ENCODE measurements around the gene PLEKHG7. TPM values are rescaled to one million over a fixed set of nuclear protein-coding genes. Genes with fewer than 3 reads are reported as not detected.

The PLEKHG7 gene
- total and polyA plus RNA-seq, 10 of the 15 experiments (the other 5 are each of a cell fraction or from before 2014, with no cell fraction given), result 0.16 to 1.3 (median 0.65) TPM; not detected in 1

- TF ChIP-seq, protein P1, sequence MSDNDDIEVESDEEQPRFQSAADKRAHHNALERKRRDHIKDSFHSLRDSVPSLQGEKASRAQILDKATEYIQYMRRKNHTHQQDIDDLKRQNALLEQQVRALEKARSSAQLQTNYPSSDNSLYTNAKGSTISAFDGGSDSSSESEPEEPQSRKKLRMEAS (IDR thresholded peaks at IDR 0.05; ENCODE audit: low read depth, low read length), result no peak
- TF ChIP-seq RBBP5 (conservative IDR thresholded peaks at IDR 0.05), result no peak
- no peak for TF ChIP-seq FOXK2 (IDR thresholded peaks at IDR 0.05)
- no peak for TF ChIP-seq KAT2A (conservative IDR thresholded peaks at IDR 0.05; ENCODE audit: control insufficient read depth, low read depth, low read length)
- TF ChIP-seq, protein P2, sequence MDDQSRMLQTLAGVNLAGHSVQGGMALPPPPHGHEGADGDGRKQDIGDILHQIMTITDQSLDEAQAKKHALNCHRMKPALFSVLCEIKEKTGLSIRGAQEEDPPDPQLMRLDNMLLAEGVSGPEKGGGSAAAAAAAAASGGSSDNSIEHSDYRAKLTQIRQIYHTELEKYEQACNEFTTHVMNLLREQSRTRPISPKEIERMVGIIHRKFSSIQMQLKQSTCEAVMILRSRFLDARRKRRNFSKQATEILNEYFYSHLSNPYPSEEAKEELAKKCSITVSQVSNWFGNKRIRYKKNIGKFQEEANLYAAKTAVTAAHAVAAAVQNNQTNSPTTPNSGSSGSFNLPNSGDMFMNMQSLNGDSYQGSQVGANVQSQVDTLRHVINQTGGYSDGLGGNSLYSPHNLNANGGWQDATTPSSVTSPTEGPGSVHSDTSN (IDR thresholded peaks at IDR 0.05; ENCODE audit: insufficient replicate concordance, low read depth, low read length), result no peak
- no peak for TF ChIP-seq TCF12 (IDR thresholded peaks at IDR 0.05; ENCODE audit: low read depth, low read length)
- no peak for TF ChIP-seq YBX1 (IDR thresholded peaks at IDR 0.05)
- no peak for TF ChIP-seq RELA (IDR thresholded peaks at IDR 0.05; ENCODE audit: borderline replicate concordance, partially characterized antibody)
- TF ChIP-seq, protein P3, sequence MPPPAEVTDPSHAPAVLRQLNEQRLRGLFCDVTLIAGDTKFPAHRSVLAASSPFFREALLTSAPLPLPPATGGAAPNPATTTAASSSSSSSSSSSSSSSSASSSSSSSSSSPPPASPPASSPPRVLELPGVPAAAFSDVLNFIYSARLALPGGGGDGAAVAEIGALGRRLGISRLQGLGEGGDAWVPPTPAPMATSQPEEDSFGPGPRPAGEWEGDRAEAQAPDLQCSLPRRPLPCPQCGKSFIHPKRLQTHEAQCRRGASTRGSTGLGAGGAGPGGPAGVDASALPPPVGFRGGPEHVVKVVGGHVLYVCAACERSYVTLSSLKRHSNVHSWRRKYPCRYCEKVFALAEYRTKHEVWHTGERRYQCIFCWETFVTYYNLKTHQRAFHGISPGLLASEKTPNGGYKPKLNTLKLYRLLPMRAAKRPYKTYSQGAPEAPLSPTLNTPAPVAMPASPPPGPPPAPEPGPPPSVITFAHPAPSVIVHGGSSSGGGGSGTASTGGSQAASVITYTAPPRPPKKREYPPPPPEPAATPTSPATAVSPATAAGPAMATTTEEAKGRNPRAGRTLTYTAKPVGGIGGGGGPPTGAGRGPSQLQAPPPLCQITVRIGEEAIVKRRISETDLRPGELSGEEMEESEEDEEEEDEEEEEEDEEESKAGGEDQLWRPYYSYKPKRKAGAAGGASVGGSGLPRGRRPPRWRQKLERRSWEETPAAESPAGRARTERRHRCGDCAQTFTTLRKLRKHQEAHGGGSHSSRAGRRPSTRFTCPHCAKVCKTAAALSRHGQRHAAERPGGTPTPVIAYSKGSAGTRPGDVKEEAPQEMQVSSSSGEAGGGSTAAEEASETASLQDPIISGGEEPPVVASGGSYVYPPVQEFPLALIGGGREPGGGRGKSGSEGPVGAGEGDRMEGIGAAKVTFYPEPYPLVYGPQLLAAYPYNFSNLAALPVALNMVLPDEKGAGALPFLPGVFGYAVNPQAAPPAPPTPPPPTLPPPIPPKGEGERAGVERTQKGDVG (CRISPR knock-in tag; IDR thresholded peaks at IDR 0.05), result no peak
- TF ChIP-seq NFYA (IDR thresholded peaks at IDR 0.05; ENCODE audit: borderline replicate concordance, low read depth, low read length), result no peak
- TF ChIP-seq POLR2AphosphoS5 (IDR thresholded peaks at IDR 0.05; ENCODE audit: low read length), result no peak
- no peaks in the 10 kb centered on the region for H4K20me1 ChIP-seq (ENCODE audit: control insufficient read depth, insufficient read depth)
- no peak overlapping the region for H3K27ac ChIP-seq (ENCODE audit: control insufficient read depth, insufficient read depth)
- ATAC-seq, result no peak
- 86% methylated on average over 8 of the region's 8 CpGs for WGBS (ENCODE audit: insufficient coverage, insufficient replicate concordance, low lambda C conversion rate, missing lambda C conversion rate)
- H3K27me3 ChIP-seq (replicated peaks in 1 of 2; ENCODE audit: control insufficient read depth in 2 of 2, insufficient read depth in 2 of 2, low read length in 1 of 2), result no peaks in the 10 kb centered on the region
- SMC1A ChIA-PET (ENCODE audit: uncharacterized antibody, unreplicated experiment), result interaction anchor here (0.8 to 1.0 kb wide), 2 partner anchors 33 to 152 kb away, joined by 3 read pairs; no protein-coding TSS in a partner anchor
- H3K9me3 ChIP-seq (replicated peaks; ENCODE audit: control insufficient read depth, insufficient read depth, low read length), result peaks cover 2% of the 10 kb centered on the region
- H2AFZ ChIP-seq (ENCODE audit: control insufficient read depth, low read depth, low read length), result no peak overlapping the region
- H3K4me2 ChIP-seq (ENCODE audit: control insufficient read depth, insufficient read depth), result no peak overlapping the region
- in situ Hi-C loops (cut with MboI) (no loop called here), intact Hi-C loops (cut with micrococcal nuclease; ENCODE audit: unreplicated experiment) (no loop called here)
- no peak overlapping the region for H3K9ac ChIP-seq (ENCODE audit: control insufficient read depth, insufficient read depth, low read length)
- no peak overlapping the region for H3K4me3 ChIP-seq
- no peaks in the 10 kb centered on the region for H3K79me2 ChIP-seq (ENCODE audit: control insufficient read depth, insufficient read depth, low read length)
- CTCF ChIA-PET, result interaction anchor here (0.6 to 1.0 kb wide), 2 partner anchors 97 to 112 kb away, joined by 3 read pairs; no protein-coding TSS in a partner anchor
- POLR2A ChIA-PET, result interaction anchor here (0.6 kb wide), 1 partner anchor 162 kb away, joined by 7 read pairs; no protein-coding TSS in a partner anchor
- no peak for DNase-seq (ENCODE audit: low read depth, low spot score)
- no TSS peak for BruUV-seq (replicated peaks)
- no peak for FAIRE-seq
- RAD21 ChIA-PET (ENCODE audit: unreplicated experiment), result interaction anchor here (0.6 to 0.8 kb wide), 3 partner anchors 22 to 112 kb away, joined by 3 to 5 read pairs (median 3); no protein-coding TSS in a partner anchor
- H3K36me3 ChIP-seq (ENCODE audit: control insufficient read depth in 2 of 2, insufficient read depth in 2 of 2, low read length in 1 of 2), result no peaks in the 10 kb centered on the region
- no peaks in the 10 kb centered on the region for H3K4me1 ChIP-seq (ENCODE audit: control insufficient read depth, insufficient read depth, low read length)
Observed at GRCh38 chr12:92721130-92721529, 18.3 kb downstream of the PLEKHG7 start.
